NCI-H748 (cell line): ENCODE results near the gene ARHGAP6.
A peak's percentile ranks its signal among the peaks of the same experiment; 100 is the strongest.
"Not testable (repeated sequence)": the region's sequence is repeated elsewhere in the genome, so short reads cannot be mapped to it uniquely, and the experiment has no call there.

Experiments
- DNase-seq: peaks from one replicate; lab custom pipeline; 2025; ENCODE audit not compliant: unreplicated experiment; lab: John Stamatoyannopoulos, UW

Gene ARHGAP6

GRCh38 chrX:11361666-11362065 is 304.1 kb downstream of the ARHGAP6 start:
- DNase-seq = not testable (repeated sequence)

GRCh38 chrX:11355944-11356343 is 309.8 kb downstream of the ARHGAP6 start:
- DNase-seq = not testable (repeated sequence)

GRCh38 chrX:11355259-11355909 is 310.3 kb downstream of the ARHGAP6 start:
- DNase-seq = no peak

- no peak for DNase-seq
Measured at GRCh38 chrX:11352296-11352741, 313.4 kb downstream of the ARHGAP6 start.

GRCh38 chrX:11351375-11352295 is 314.1 kb downstream of the ARHGAP6 start:
- no peak for DNase-seq

GRCh38 chrX:11349661-11350337 is 315.9 kb downstream of the ARHGAP6 start:
- no peak for DNase-seq

- DNase-seq = no peak
Measured at GRCh38 chrX:11349020-11349419, 316.7 kb downstream of the ARHGAP6 start.

GRCh38 chrX:11347300-11347699 is 318.4 kb downstream of the ARHGAP6 start:
- DNase-seq = peak; percentile 5

- no peak for DNase-seq
Measured at GRCh38 chrX:11346121-11346682, 319.5 kb downstream of the ARHGAP6 start.

- DNase-seq = no peak
Measured at GRCh38 chrX:11342673-11343072, 323.0 kb downstream of the ARHGAP6 start.

GRCh38 chrX:11341274-11342201 is 324.2 kb downstream of the ARHGAP6 start:
- DNase-seq = peak; percentile 15

- no peak for DNase-seq
Measured at GRCh38 chrX:11337292-11338009, 328.3 kb downstream of the ARHGAP6 start.

GRCh38 chrX:11336201-11336600 is 329.5 kb downstream of the ARHGAP6 start:
- peak; percentile 45 for DNase-seq

- no peak for DNase-seq
Measured at GRCh38 chrX:11334165-11334564, 331.6 kb downstream of the ARHGAP6 start.

- no peak for DNase-seq
Measured at GRCh38 chrX:11331788-11332187, 333.9 kb downstream of the ARHGAP6 start.

GRCh38 chrX:11329021-11329420 is 336.7 kb downstream of the ARHGAP6 start:
- DNase-seq = no peak

GRCh38 chrX:11328134-11328533 is 337.6 kb downstream of the ARHGAP6 start:
- DNase-seq = no peak

- no peak for DNase-seq
Measured at GRCh38 chrX:11321986-11322385, 343.7 kb downstream of the ARHGAP6 start.

GRCh38 chrX:11319806-11320520 is 345.8 kb downstream of the ARHGAP6 start:
- peak; percentile 10 for DNase-seq
